DMS 273 (cell line): ENCODE results near the gene CCDC91.
A peak's percentile ranks its signal among the peaks of the same experiment; 100 is the strongest.
"Not testable (repeated sequence)": the region's sequence is repeated elsewhere in the genome, so short reads cannot be mapped to it uniquely, and the experiment has no call there.

Source experiments
- DNase-seq: peaks from one replicate; lab custom pipeline; 2025; ENCODE audit not compliant: unreplicated experiment; lab: John Stamatoyannopoulos, UW

Gene CCDC91

GRCh38 chr12:28231248-28231647 is 41.0 kb downstream of the CCDC91 start:
- DNase-seq = no peak

- DNase-seq = no peak
Observed at GRCh38 chr12:28232211-28232928, 42.1 kb downstream of the CCDC91 start.

GRCh38 chr12:28234444-28234843 is 44.2 kb downstream of the CCDC91 start:
- no peak for DNase-seq

- DNase-seq = no peak
Observed at GRCh38 chr12:28235015-28235414, 44.8 kb downstream of the CCDC91 start.

- DNase-seq = no peak
Observed at GRCh38 chr12:28235985-28236384, 45.7 kb downstream of the CCDC91 start.

- peak; percentile 1 for DNase-seq
Observed at GRCh38 chr12:28237423-28237822, 47.2 kb downstream of the CCDC91 start.

GRCh38 chr12:28239918-28240317 is 49.7 kb downstream of the CCDC91 start:
- DNase-seq = no peak

- DNase-seq = no peak
Observed at GRCh38 chr12:28240853-28241252, 50.6 kb downstream of the CCDC91 start.

- no peak for DNase-seq
Observed at GRCh38 chr12:28242129-28242495, 51.9 kb downstream of the CCDC91 start.

- peak; percentile 45 for DNase-seq
Observed at GRCh38 chr12:28242496-28243309, 52.4 kb downstream of the CCDC91 start.

- DNase-seq = no peak
Observed at GRCh38 chr12:28243310-28243633, 53.0 kb downstream of the CCDC91 start.

GRCh38 chr12:28247806-28248205 is 57.5 kb downstream of the CCDC91 start:
- DNase-seq = no peak

GRCh38 chr12:28248555-28249145 is 58.4 kb downstream of the CCDC91 start:
- no peak for DNase-seq

- no peak for DNase-seq
Observed at GRCh38 chr12:28253161-28253641, 62.9 kb downstream of the CCDC91 start.

- no peak for DNase-seq
Observed at GRCh38 chr12:28257411-28257810, 67.2 kb downstream of the CCDC91 start.

GRCh38 chr12:28258998-28259397 is 68.7 kb downstream of the CCDC91 start:
- DNase-seq = no peak

GRCh38 chr12:28265435-28266042 is 75.3 kb downstream of the CCDC91 start:
- DNase-seq = no peak

GRCh38 chr12:28267920-28268607 is 77.8 kb downstream of the CCDC91 start:
- DNase-seq = not testable (repeated sequence)

GRCh38 chr12:28268608-28269229 is 78.5 kb downstream of the CCDC91 start:
- no peak for DNase-seq

GRCh38 chr12:28269851-28270250 is 79.6 kb downstream of the CCDC91 start:
- no peak for DNase-seq

GRCh38 chr12:28278499-28278898 is 88.2 kb downstream of the CCDC91 start:
- no peak for DNase-seq
